Measurements from ENCODE around the gene LHPP. TPM values are rescaled to one million over a fixed set of nuclear protein-coding genes. Genes with fewer than 3 reads are reported as not detected.

LHPP gene
- total RNA-seq, 1 donor from 2014 or later = 4.1 TPM

GRCh38 chr10:124592101-124592500, 130.5 kb downstream of the LHPP start:
- no peak for DNase-seq (ENCODE audit: low read depth in 2 of 2)

DNA sequence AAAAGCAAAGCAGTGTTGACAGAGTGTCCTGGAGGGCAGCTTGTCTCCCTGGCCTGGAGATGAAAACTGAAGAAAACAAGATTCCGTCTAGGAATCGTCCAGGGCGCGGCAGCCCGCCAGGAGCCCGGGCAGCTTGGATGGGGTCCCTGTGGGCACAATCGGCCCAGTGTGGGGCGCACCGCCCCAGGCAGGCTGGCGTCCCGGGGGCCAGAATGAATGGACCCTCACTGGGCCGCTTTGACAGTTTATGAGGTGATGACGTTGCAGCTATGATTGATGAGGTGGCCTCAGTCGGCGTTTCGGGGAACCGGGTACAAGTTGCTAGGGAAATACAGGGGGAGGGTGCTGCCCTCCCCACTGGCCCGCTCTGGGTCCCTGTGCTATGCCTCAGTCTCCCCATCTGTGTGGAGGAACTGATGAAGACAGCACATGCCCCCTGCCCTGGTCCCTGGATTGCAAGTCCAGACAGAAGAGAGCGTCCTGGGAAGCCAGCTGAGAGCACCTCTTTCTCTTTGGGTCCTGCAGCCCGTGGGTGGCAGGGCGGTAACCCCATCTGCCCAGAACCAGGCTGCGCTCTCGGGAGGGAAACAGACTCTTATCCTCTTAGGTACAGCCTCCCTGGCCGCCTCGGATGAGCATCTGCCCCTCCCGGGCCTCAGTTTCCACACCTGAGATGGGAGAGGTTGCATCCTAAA, 131.3 kb downstream of the LHPP start:
- no peak for DNase-seq (ENCODE audit: low read depth in 2 of 2)

- DNase-seq (ENCODE audit: low read depth in 2 of 2) = no peak
These were observed 131.9 kb downstream of the LHPP start for GRCh38 chr10:124593431-124593985.

- peak in 1 of 2 donors; percentile 28 for DNase-seq (ENCODE audit: low read depth in 2 of 2)
These were observed 132.6 kb downstream of the LHPP start for GRCh38 chr10:124594240-124594639.

GRCh38 chr10:124595143-124595883, 133.7 kb downstream of the LHPP start:
- no peak for DNase-seq (ENCODE audit: low read depth in 2 of 2)

DNA sequence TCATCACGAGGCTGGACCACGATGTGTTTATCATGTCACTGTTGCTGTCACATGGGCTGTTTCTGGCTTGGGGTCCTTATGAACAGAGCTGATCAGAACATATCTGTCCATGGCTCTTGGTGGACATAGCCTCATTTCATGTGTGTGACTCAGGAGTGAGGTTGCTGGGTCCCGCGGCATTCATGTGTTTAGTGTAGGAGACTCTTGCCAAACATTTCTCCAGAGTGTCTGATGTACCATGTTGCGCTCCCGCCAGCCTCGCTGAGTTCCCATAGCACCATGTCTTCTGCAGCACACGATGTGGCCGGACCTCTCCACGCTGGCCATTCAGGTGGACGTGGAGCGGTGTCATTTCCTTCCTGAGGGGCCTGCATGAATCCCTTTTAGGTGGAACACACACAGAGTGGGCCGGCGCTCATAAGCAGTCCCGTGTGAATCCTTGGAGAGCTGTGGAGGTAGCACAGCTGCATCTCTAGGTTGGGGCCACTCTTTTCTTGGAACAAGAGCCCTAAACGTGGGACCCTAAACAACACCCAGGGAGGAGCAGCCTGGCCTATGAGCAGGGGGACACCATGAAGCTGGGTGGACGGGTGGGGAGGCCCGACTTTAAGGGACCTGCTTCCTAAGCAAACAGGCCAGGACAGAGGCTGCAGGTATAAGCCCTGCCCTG, 134.6 kb downstream of the LHPP start:
- DNase-seq (ENCODE audit: low read depth in 2 of 2) = no peak

- no peak for DNase-seq (ENCODE audit: low read depth in 2 of 2)
These were observed 135.6 kb downstream of the LHPP start for GRCh38 chr10:124596962-124597845.

- no peak for DNase-seq (ENCODE audit: low read depth in 2 of 2)
These were observed 136.2 kb downstream of the LHPP start for GRCh38 chr10:124597846-124598165.

GRCh38 chr10:124598196-124598595, 136.6 kb downstream of the LHPP start:
- no peak for DNase-seq (ENCODE audit: low read depth in 2 of 2)

- DNase-seq (ENCODE audit: low read depth in 2 of 2) = no peak
These were observed 137.4 kb downstream of the LHPP start for GRCh38 chr10:124598773-124599587.

GRCh38 chr10:124599588-124600050, 138.0 kb downstream of the LHPP start:
- no peak for DNase-seq (ENCODE audit: low read depth in 2 of 2)

DNA sequence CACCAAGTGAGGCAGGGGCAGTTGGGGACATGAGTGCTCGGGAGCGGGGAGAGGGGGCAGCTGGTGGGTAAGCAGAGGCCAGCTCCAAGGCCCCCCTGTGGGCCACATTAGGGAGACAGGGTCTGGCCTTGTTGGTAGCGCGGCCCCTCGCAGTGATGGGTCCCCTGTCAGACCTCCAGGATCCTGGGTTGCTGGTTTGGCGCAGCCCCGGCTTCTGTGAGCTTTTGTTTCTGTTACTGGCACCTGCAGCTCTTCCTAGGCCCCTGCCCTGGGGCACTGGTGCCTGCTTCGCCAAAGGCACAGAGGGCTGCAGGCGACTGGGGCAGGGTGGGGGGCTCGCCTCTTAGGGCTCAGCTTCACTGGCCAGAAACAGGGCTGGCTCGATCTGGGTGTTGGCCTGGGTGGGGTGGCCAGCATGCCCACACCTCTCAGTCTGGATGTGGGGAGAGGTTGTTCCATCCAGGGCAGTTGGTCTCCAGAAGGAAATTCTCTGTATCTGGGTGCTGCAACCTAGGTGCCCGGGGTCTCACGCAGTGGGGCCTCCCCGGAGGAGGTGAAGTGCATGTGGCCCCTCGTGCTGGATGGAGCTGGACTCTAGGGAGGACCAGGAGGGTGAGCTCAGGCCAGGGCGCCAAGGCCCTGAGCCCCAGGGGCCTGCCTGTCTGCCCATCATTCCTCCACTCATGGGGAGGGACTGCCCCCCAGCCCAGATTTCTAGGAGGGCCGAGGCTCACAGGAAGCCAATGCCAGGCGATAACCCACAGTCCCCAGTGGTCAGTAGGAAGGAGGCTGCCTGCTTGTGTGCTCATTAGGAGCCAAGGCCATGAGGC, 138.6 kb downstream of the LHPP start:
- no peak for DNase-seq (ENCODE audit: low read depth in 2 of 2)

- DNase-seq (ENCODE audit: low read depth in 2 of 2) = no peak
These were observed 139.4 kb downstream of the LHPP start for GRCh38 chr10:124601016-124601415.

DNA sequence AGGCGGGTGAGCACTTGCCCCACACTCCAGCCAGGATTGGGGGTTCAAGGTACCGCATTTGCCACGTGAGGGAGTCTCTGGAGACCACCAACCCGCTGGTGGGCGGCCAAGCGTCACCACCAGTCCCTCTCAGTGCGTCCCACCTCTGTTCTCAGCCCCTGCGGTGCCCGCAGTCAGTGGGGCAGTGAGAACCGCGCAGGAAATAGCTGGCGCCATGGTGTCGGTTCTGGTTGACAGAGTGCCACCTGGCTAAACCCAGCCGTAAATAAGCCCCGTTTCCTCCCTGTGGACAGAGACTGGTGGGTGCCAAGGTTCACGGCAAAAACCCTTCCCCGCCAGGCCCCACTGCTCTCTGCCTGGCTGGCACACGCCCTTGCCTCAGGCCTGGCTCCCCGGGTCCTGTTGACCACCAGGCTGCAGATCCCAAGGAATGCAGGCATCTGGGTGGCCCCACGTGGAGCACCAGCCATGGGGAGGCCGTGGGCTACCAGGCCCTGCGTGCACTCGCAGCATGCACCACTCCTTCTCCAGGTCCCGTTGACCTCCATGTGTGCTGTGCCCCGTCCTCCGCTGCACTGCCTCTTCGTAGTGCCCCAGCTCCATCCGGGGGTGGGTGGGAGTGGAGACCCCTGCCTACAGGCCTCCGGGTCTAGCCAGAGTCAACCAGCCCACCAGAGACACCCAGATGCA, 140.0 kb downstream of the LHPP start:
- DNase-seq (ENCODE audit: low read depth in 2 of 2) = no peak

GRCh38 chr10:124602121-124602561, 140.5 kb downstream of the LHPP start:
- DNase-seq (ENCODE audit: low read depth in 2 of 2) = no peak

GRCh38 chr10:124602646-124603365, 141.2 kb downstream of the LHPP start:
- no peak for DNase-seq (ENCODE audit: low read depth in 2 of 2)

- no peak for DNase-seq (ENCODE audit: low read depth in 2 of 2)
These were observed 142.0 kb downstream of the LHPP start for GRCh38 chr10:124603376-124604213.
